Colonic mucosa (tissue), 4 donors: ENCODE results near the gene ZNF714. TPM values are rescaled to one million over a fixed set of nuclear protein-coding genes. Genes with fewer than 3 reads are reported as not detected.
"Not testable (repeated sequence)": the region's sequence is repeated elsewhere in the genome, so short reads cannot be mapped to it uniquely, and the experiment has no call there.

Experiments used
- DNase-seq: peaks from one replicate; pipeline ENCODE4 v3.0.0-alpha.2; 2020
- H3K27ac ChIP-seq: fragments of 200-600 bp; one replicate; pipeline ENCODE4 v1.8.0; 2021
- H3K27me3 ChIP-seq: fragments of 200-600 bp; one replicate; pipeline ENCODE4 v1.8.0; 2021
- H3K36me3 ChIP-seq: fragments of 200-600 bp; one replicate; pipeline ENCODE4 v1.8.0; 2021
- H3K4me1 ChIP-seq: fragments of 200-600 bp; one replicate; pipeline ENCODE4 v1.8.0; 2021; ENCODE audit warnings: mild to moderate bottlenecking
- H3K4me3 ChIP-seq: fragments of 200-600 bp; one replicate; pipeline ENCODE4 v1.8.0; 2021
- H3K9ac ChIP-seq, 2 donors: one replicate each; pipeline ENCODE4 v1.7.0; 2013; ENCODE audit warnings: control low read depth in 2 of 2, low read depth in 2 of 2, low read length in 2 of 2
- H3K9me3 ChIP-seq: fragments of 200-600 bp; one replicate; pipeline ENCODE4 v1.8.0; 2021
- intact Hi-C: fragments of 100-400 bp; cut with DNase I; formaldehyde crosslinking; loops from one replicate; pipeline ENCODE4 v1.14.1; 2022
- total RNA-seq, 2 donors: library from RNA; stranded (reverse); fragmentation: NEBNext Ultra II Directional in 1 of 2; extraction: Animal tissue kit (Norgen Biotek cat#: 25700) in 1 of 2; gene quantifications; one replicate each; pipeline ENCODE4 v1.2.1, GENCODE V29; 2021
- TF ChIP-seq, protein P1 (sequence below): fragments of 200-600 bp; IDR thresholded peaks from one replicate; pipeline ENCODE4 v1.8.0; 2022; ENCODE audit warnings: antibody characterized with exemption, mild to moderate bottlenecking
- donor health status: healthy.
- donor health status: DM: no; HTN: no; CAD: no.
- donor health status: DM: no; HTN: no; CAD: no.

Gene ZNF714
- total RNA-seq, 2 donors from 2014 or later: 10.9 to 19.0 TPM

DNA sequence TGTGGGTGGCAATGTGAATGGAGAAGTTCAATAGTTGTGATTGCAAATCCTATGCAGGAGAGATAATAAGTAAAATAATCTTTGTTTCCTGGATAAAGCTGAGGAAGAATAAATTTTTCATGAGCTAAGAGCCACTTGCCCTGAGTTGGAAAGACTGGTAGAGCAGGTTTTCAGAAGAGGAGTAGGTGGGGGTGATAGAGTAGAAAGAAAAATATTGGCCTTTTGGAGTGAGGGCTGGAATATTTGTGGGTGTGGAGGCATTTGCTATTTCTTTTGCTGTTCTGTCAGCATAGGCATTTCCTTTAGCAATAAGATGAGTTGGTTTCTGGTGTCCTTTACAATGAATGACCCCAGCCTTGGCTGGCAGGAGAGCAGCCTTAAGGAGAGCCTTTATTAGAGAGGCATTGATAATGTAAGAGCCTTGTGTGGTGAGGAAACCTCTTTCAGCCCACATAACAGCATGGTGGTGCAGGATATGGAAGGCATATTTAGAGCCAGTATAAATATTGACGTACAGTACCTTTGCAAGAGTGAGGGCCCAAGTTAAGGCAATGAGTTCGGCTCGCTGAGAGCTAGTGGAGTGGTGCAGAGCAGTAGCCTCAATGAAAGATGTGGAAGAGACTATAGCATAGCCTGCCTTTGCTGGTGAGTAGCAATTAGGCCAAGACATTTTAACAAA lies 48.2 kb downstream of the ZNF714 start:
- no peaks in the 10 kb centered on the region for H3K36me3 ChIP-seq
- H3K4me3 ChIP-seq: no peak overlapping the region
- H3K27ac ChIP-seq: no peak overlapping the region
- TF ChIP-seq, protein P1, sequence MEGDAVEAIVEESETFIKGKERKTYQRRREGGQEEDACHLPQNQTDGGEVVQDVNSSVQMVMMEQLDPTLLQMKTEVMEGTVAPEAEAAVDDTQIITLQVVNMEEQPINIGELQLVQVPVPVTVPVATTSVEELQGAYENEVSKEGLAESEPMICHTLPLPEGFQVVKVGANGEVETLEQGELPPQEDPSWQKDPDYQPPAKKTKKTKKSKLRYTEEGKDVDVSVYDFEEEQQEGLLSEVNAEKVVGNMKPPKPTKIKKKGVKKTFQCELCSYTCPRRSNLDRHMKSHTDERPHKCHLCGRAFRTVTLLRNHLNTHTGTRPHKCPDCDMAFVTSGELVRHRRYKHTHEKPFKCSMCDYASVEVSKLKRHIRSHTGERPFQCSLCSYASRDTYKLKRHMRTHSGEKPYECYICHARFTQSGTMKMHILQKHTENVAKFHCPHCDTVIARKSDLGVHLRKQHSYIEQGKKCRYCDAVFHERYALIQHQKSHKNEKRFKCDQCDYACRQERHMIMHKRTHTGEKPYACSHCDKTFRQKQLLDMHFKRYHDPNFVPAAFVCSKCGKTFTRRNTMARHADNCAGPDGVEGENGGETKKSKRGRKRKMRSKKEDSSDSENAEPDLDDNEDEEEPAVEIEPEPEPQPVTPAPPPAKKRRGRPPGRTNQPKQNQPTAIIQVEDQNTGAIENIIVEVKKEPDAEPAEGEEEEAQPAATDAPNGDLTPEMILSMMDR: no peak
- H3K9ac ChIP-seq: no peak overlapping the region
- intact Hi-C loops: no loop called here
- H3K4me1 ChIP-seq: no peaks in the 10 kb centered on the region
- H3K27me3 ChIP-seq: no peaks in the 10 kb centered on the region
- H3K9me3 ChIP-seq: no peaks in the 10 kb centered on the region
- DNase-seq: no peak

DNA sequence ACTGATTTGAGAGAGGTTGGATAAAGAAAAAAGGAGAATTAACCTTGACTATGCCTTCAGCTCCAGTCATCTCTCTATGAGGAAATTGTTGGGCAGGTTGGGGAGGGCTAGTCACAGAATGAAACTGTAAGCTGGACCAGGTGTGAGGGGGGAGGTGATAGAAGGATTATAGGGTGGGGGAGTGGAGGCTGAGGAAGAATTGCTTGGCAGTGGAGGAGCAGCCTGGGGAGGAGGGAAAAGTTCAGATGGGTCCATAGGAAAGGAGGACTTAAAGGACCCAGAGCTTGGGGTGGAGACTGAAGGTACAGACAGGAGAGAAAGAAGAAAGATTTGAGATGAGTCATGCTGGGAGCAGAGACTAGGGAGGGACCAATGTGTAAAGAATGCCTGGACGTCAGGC lies 51.6 kb downstream of the ZNF714 start:
- Histone ChIP-seq H3K36me3 (no peaks in the 10 kb centered on the region), H3K4me3 (no peak overlapping the region), H3K4me1 (no peaks in the 10 kb centered on the region), H3K27ac (no peak overlapping the region), H3K27me3 (no peaks in the 10 kb centered on the region), H3K9me3 (no peaks in the 10 kb centered on the region), H3K9ac (no peak overlapping the region)
- no peak for DNase-seq
- intact Hi-C loops: no loop called here
- TF ChIP-seq, protein P1: no peak

DNA sequence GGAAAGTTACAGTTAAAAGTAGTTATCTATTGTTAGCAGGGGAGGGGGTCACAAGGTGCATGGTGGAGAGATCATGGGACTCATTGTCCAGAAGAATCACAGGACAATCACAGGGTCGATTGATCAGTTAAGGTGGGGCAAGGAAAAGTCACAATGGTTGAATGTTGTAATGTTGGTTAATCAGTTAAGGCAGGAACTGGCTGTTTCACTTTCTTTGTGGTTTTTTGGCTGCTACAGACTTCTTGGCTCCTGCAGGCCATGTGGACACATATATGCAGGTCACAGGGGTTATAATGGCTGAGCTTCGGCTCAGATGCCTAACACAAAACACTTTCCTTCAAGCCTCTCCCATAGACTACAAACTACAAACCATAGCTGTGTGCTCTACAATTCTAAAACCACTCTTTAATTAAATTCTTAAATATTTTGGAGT lies 52.9 kb downstream of the ZNF714 start:
- Histone ChIP-seq H3K27ac (no peak overlapping the region), H3K9ac (no peak overlapping the region), H3K27me3 (no peaks in the 10 kb centered on the region), H3K36me3 (no peaks in the 10 kb centered on the region), H3K4me3 (no peak overlapping the region), H3K9me3 (no peaks in the 10 kb centered on the region), H3K4me1 (no peaks in the 10 kb centered on the region)
- TF ChIP-seq, protein P1: no peak
- intact Hi-C loops: no loop called here
- DNase-seq: no peak

DNA sequence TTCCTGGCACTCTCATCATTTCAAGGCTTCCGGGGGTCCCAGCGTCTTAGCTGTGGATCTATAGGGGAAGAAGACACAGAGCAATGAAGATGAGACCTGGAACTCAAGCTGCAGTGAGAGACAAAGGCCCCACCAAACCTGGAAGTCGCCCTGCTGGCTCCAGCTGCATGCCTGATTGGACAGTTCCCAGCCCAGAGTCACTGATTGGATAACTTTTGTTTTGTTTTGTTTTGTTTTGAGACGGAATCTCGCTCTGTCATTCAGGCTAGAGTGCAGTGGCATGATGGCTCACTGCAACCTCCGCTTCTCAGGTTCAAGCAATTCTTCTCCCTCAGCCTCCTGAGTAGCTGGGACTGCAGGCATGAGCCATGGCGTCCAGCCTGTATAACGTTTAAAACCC lies 53.4 kb downstream of the ZNF714 start:
- intact Hi-C loops: no loop called here
- no peaks in the 10 kb centered on the region for H3K4me1 ChIP-seq
- no peak overlapping the region for H3K4me3 ChIP-seq
- TF ChIP-seq, protein P1: no peak
- H3K9ac ChIP-seq: no peak overlapping the region
- H3K27me3 ChIP-seq: no peaks in the 10 kb centered on the region
- DNase-seq: no peak
- H3K36me3 ChIP-seq: no peaks in the 10 kb centered on the region
- H3K27ac ChIP-seq: no peak overlapping the region
- no peaks in the 10 kb centered on the region for H3K9me3 ChIP-seq

DNA sequence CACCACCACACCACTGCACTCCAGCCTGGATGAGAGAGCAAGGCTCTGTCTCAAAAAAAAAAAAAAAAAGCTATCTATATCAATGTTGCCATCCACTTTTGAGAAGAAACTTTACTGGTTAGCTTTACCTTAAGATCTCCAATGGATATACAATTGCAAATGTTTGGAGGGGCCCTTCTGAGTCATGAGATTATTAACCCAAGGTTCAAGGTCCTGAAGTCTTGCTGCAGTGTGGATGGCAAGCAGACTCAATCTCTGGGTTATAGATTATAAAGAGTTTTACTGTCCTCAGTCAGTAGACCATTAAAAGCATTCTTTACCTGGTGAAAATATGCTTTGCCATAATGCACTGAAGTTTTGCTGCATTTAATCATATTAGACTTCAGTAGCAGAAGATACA lies 56.1 kb downstream of the ZNF714 start:
- DNase-seq: no peak
- intact Hi-C loops: no loop called here
- TF ChIP-seq, protein P1: no peak
- no peak overlapping the region for H3K4me3 ChIP-seq
- H3K9me3 ChIP-seq: no peaks in the 10 kb centered on the region
- H3K36me3 ChIP-seq: no peaks in the 10 kb centered on the region
- no peak overlapping the region for H3K9ac ChIP-seq
- no peak overlapping the region for H3K27ac ChIP-seq
- H3K4me1 ChIP-seq: peaks cover 4% of the 10 kb centered on the region
- no peaks in the 10 kb centered on the region for H3K27me3 ChIP-seq

DNA sequence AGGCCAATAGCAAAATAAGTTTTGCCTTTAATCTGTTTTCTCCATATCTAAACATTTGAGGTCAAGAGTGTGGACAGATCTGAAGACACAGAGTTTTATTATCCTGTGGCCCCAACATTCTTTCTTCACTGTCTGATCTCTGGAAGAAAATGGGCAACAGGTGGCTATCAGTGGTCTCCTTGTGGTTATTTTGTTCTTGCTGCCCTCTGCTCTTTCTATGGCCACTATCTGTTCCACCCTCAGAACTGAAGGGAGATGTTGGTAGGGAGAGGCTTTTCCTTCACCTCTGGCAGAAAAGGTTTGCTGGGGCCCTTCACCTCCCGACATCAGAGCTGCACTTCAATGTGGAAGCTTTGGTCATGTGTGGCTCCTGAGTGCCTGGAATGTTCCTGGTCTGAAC lies 59.0 kb downstream of the ZNF714 start:
- not testable (repeated sequence) for H3K4me1 ChIP-seq, H3K27me3 ChIP-seq, H3K9ac ChIP-seq, H3K4me3 ChIP-seq, H3K9me3 ChIP-seq, H3K36me3 ChIP-seq, DNase-seq, H3K27ac ChIP-seq
- intact Hi-C loops: loop anchor here (10.0 kb wide), 1 partner anchor 56 kb away; the partner anchor contains the start of gene ZNF714
